ENCODE measurements around the gene TCTN1. TPM values are rescaled to one million over a fixed set of nuclear protein-coding genes. Genes with fewer than 3 reads are reported as not detected.

The TCTN1 gene
- total and polyA plus RNA-seq, 2 of the 8 experiments (the other 6 are each of a cell fraction or from before 2014, with no cell fraction given), result 14.7 to 16.4 TPM

GRCh38 chr12:110636516-110636915, 22.6 kb downstream of the TCTN1 start:
- no peak overlapping the region for H2BK15ac ChIP-seq (ENCODE audit: low read length)
- peaks cover 0 to 2% (median 0%) of the 10 kb centered on the region in 4 experiments; a peak in 1 of 7 replicates for H3K4me1 ChIP-seq (replicated peaks in 1 of 4; ENCODE audit: control insufficient read depth in 3 of 4, insufficient read depth in 4 of 4, low read length in 3 of 4)
- no peak overlapping the region for H2BK5ac ChIP-seq (ENCODE audit: low read depth, low read length)
- H3K4ac ChIP-seq (replicated peaks; ENCODE audit: insufficient read length, low read depth, low read length), result no peak overlapping the region
- no peak overlapping the region for H2BK120ac ChIP-seq (replicated peaks; ENCODE audit: low read depth, low read length)
- H4K20me1 ChIP-seq (replicated peaks in 1 of 2; ENCODE audit: control insufficient read depth in 1 of 2, insufficient read depth in 2 of 2, low read length in 2 of 2), result peaks cover 0 to 4% of the 10 kb centered on the region in 2 experiments
- no peak overlapping the region for H2BK12ac ChIP-seq (ENCODE audit: low read depth, low read length)
- no peak overlapping the region for H3K4me3 ChIP-seq (ENCODE audit: extremely low read depth in 1 of 4, insufficient read depth in 2 of 4, low read depth in 3 of 4, low read length in 4 of 4)
- H4K5ac ChIP-seq (ENCODE audit: insufficient read length, low read depth, low read length), result no peak overlapping the region
- H3K56ac ChIP-seq (replicated peaks; ENCODE audit: insufficient read length, low read depth, low read length), result no peak overlapping the region
- no peak overlapping the region; a peak in 1 of 7 replicates for H3K9ac ChIP-seq (replicated peaks in 1 of 4; ENCODE audit: extremely low read depth in 1 of 4, low read depth in 3 of 4, low read length in 3 of 4)
- ChIA-PET CTCF (ENCODE audit: partially characterized antibody) (interaction anchor here (1.0 to 1.2 kb wide), 2 partner anchors 13 to 64 kb away, joined by 4 to 5 read pairs; no protein-coding TSS in a partner anchor), POLR2A (ENCODE audit: partially characterized antibody) (no interaction called here)
- H3K9me3 ChIP-seq (ENCODE audit: insufficient read depth in 2 of 2, low read depth in 1 of 2, low read length in 1 of 2), result no peaks in the 10 kb centered on the region
- TF ChIP-seq SIRT6 (IDR thresholded peaks at IDR 0.05; ENCODE audit: low read length) (no peak), FOSL1 (IDR thresholded peaks at IDR 0.05; ENCODE audit: insufficient read depth, low read depth, low read length) (no peak), TAF7 (optimal IDR thresholded peaks at IDR 0.05; ENCODE audit: borderline replicate concordance, low read depth, low read length) (no peak), TCF12 (IDR thresholded peaks at IDR 0.05; ENCODE audit: low read depth, low read length) (no peak), ATF2 (IDR thresholded peaks at IDR 0.05; ENCODE audit: low read length) (no peak)
- no peaks in the 10 kb centered on the region for H3K27me3 ChIP-seq (replicated peaks in 1 of 4; ENCODE audit: control insufficient read depth in 3 of 4, extremely low read depth in 1 of 4, insufficient read depth in 3 of 4, low read length in 3 of 4)
- no peaks in the 10 kb centered on the region for H3K23me2 ChIP-seq (ENCODE audit: low read depth, low read length)
- H3K79me1 ChIP-seq (ENCODE audit: low read depth, low read length), result no peaks in the 10 kb centered on the region
- no peak overlapping the region for H3K27ac ChIP-seq (ENCODE audit: low read depth, low read length)
- no peak overlapping the region for H3K4me2 ChIP-seq (ENCODE audit: insufficient read depth in 1 of 2, low read depth in 2 of 2, low read length in 2 of 2)
- no peak for DNase-seq (ENCODE audit: low read depth in 1 of 2, low spot score in 2 of 2)
- no peak overlapping the region for H3K14ac ChIP-seq (ENCODE audit: insufficient read length)
- H3K79me2 ChIP-seq (ENCODE audit: control insufficient read depth in 1 of 2, insufficient read depth in 2 of 2, low read length in 2 of 2), result no peaks in the 10 kb centered on the region
- no peak overlapping the region for H2AFZ ChIP-seq (ENCODE audit: low read length)
- no peak overlapping the region for H3K23ac ChIP-seq (ENCODE audit: insufficient read length)
- H2AK5ac ChIP-seq (ENCODE audit: low read depth, low read length), result no peak overlapping the region
- 93% methylated on average over 5 of the region's 5 CpGs; no CpG with 5 or more reads in 1 of the 2 experiments for WGBS, 2 experiments (ENCODE audit: extremely low coverage in 1 of 2, insufficient coverage in 1 of 2, insufficient read length in 1 of 2, insufficient replicate concordance in 2 of 2, low coverage in 1 of 2, low lambda C conversion rate in 2 of 2, missing lambda C conversion rate in 1 of 2)
- no peaks in the 10 kb centered on the region for H3K36me3 ChIP-seq (ENCODE audit: control insufficient read depth in 2 of 4, insufficient read depth in 4 of 4, low read length in 3 of 4)
- no peak overlapping the region for H4K91ac ChIP-seq (replicated peaks; ENCODE audit: insufficient read length, low read length)
- H3K18ac ChIP-seq (ENCODE audit: extremely low read depth, low read length), result no peak overlapping the region
- no peak overlapping the region for H2BK20ac ChIP-seq (ENCODE audit: low read length)
- no peak for FAIRE-seq
- H4K8ac ChIP-seq (ENCODE audit: extremely low read depth, insufficient read depth, low read length), result no peak overlapping the region

Measured in H1 (cell line).